ENCODE measurements around the gene RAB11A. TPM values are rescaled to one million over a fixed set of nuclear protein-coding genes. Genes with fewer than 3 reads are reported as not detected.

RAB11A gene
- total and polyA plus RNA-seq, 9 of the 15 experiments (the other 6 are each of a cell fraction or from before 2014, with no cell fraction given), result 129 to 369 (median 245) TPM

DNA sequence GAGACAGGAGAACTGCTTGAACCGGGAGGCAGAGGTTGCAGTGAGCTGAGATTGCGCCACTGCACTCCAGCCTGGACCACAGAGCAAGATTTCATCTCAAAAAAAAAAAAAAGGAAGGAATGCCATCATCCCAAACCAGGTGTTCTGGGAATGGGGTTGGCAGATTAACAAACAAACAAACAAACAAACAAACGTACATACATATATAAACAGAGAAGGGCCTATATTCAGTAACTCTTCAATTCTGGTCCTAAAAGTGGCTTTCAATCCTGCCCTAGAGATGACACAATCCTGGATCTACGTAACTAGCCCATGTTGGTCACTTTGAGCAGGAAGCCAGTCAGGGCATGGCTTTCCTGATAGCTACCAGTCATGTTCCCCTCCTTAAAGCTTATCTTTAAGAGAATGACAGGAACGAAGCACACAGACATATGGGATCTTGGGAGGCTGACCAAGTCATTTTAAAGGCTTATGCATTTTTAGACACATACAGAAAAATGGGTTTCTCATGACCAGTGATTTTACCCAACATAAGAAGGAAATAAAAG, 29.9 kb upstream of the RAB11A start (continued):
- no peak for TF ChIP-seq ZNF444 (CRISPR knock-in tag; IDR thresholded peaks at IDR 0.05)
- TF ChIP-seq SRSF7 (optimal IDR thresholded peaks at IDR 0.05; ENCODE audit: low read depth, low read length), result no peak
- TF ChIP-seq SAFB2 (IDR thresholded peaks at IDR 0.05; ENCODE audit: borderline replicate concordance, low read depth, low read length, severe bottlenecking), result no peak
- TF ChIP-seq, protein P1, sequence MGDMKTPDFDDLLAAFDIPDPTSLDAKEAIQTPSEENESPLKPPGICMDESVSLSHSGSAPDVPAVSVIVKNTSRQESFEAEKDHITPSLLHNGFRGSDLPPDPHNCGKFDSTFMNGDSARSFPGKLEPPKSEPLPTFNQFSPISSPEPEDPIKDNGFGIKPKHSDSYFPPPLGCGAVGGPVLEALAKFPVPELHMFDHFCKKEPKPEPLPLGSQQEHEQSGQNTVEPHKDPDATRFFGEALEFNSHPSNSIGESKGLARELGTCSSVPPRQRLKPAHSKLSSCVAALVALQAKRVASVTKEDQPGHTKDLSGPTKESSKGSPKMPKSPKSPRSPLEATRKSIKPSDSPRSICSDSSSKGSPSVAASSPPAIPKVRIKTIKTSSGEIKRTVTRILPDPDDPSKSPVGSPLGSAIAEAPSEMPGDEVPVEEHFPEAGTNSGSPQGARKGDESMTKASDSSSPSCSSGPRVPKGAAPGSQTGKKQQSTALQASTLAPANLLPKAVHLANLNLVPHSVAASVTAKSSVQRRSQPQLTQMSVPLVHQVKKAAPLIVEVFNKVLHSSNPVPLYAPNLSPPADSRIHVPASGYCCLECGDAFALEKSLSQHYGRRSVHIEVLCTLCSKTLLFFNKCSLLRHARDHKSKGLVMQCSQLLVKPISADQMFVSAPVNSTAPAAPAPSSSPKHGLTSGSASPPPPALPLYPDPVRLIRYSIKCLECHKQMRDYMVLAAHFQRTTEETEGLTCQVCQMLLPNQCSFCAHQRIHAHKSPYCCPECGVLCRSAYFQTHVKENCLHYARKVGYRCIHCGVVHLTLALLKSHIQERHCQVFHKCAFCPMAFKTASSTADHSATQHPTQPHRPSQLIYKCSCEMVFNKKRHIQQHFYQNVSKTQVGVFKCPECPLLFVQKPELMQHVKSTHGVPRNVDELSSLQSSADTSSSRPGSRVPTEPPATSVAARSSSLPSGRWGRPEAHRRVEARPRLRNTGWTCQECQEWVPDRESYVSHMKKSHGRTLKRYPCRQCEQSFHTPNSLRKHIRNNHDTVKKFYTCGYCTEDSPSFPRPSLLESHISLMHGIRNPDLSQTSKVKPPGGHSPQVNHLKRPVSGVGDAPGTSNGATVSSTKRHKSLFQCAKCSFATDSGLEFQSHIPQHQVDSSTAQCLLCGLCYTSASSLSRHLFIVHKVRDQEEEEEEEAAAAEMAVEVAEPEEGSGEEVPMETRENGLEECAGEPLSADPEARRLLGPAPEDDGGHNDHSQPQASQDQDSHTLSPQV (IDR thresholded peaks at IDR 0.05), result peak; percentile 58; the same call in 1 of the 2 replicates
- TF ChIP-seq, protein P2, sequence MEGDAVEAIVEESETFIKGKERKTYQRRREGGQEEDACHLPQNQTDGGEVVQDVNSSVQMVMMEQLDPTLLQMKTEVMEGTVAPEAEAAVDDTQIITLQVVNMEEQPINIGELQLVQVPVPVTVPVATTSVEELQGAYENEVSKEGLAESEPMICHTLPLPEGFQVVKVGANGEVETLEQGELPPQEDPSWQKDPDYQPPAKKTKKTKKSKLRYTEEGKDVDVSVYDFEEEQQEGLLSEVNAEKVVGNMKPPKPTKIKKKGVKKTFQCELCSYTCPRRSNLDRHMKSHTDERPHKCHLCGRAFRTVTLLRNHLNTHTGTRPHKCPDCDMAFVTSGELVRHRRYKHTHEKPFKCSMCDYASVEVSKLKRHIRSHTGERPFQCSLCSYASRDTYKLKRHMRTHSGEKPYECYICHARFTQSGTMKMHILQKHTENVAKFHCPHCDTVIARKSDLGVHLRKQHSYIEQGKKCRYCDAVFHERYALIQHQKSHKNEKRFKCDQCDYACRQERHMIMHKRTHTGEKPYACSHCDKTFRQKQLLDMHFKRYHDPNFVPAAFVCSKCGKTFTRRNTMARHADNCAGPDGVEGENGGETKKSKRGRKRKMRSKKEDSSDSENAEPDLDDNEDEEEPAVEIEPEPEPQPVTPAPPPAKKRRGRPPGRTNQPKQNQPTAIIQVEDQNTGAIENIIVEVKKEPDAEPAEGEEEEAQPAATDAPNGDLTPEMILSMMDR (IDR thresholded peaks at IDR 0.05 in 2 of 3, conservative IDR thresholded peaks at IDR 0.05 in 1 of 3; ENCODE audit: insufficient read depth in 2 of 3, low read depth in 1 of 3, low read length in 3 of 3), result no peak
- TF ChIP-seq NFRKB (IDR thresholded peaks at IDR 0.05; ENCODE audit: low read depth), result peak; percentile 43; the same call in 1 of the 2 replicates
- TF ChIP-seq, protein P3, sequence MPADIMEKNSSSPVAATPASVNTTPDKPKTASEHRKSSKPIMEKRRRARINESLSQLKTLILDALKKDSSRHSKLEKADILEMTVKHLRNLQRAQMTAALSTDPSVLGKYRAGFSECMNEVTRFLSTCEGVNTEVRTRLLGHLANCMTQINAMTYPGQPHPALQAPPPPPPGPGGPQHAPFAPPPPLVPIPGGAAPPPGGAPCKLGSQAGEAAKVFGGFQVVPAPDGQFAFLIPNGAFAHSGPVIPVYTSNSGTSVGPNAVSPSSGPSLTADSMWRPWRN (IDR thresholded peaks at IDR 0.05; ENCODE audit: low read depth), result no peak
- TF ChIP-seq CEBPG (CRISPR knock-in tag; IDR thresholded peaks at IDR 0.05), result peak; percentile 54; the same call in 1 of the 2 replicates
- TF ChIP-seq CEBPG (tag; conservative IDR thresholded peaks at IDR 0.05 in 1 of 2, IDR thresholded peaks at IDR 0.05 in 1 of 2), result peak; percentile 54 to 72; a peak in 2 of 4 replicates
- peak; percentile 46; the same call in 1 of the 2 replicates for TF ChIP-seq SMARCA5 (IDR thresholded peaks at IDR 0.05)
- TF ChIP-seq TBP (optimal IDR thresholded peaks at IDR 0.05; ENCODE audit: low read depth, low read length), result no peak
- TF ChIP-seq IFI16 (CRISPR knock-in tag; IDR thresholded peaks at IDR 0.05), result no peak
- TF ChIP-seq, protein P4, sequence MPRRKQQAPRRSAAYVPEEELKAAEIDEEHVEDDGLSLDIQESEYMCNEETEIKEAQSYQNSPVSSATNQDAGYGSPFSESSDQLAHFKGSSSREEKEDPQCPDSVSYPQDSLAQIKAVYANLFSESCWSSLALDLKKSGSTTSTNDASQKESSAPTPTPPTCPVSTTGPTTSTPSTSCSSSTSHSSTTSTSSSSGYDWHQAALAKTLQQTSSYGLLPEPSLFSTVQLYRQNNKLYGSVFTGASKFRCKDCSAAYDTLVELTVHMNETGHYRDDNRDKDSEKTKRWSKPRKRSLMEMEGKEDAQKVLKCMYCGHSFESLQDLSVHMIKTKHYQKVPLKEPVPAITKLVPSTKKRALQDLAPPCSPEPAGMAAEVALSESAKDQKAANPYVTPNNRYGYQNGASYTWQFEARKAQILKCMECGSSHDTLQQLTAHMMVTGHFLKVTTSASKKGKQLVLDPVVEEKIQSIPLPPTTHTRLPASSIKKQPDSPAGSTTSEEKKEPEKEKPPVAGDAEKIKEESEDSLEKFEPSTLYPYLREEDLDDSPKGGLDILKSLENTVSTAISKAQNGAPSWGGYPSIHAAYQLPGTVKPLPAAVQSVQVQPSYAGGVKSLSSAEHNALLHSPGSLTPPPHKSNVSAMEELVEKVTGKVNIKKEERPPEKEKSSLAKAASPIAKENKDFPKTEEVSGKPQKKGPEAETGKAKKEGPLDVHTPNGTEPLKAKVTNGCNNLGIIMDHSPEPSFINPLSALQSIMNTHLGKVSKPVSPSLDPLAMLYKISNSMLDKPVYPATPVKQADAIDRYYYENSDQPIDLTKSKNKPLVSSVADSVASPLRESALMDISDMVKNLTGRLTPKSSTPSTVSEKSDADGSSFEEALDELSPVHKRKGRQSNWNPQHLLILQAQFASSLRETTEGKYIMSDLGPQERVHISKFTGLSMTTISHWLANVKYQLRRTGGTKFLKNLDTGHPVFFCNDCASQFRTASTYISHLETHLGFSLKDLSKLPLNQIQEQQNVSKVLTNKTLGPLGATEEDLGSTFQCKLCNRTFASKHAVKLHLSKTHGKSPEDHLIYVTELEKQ (CRISPR knock-in tag; IDR thresholded peaks at IDR 0.05), result no peak
- TF ChIP-seq SNRNP70 (optimal IDR thresholded peaks at IDR 0.05; ENCODE audit: low read depth, low read length), result no peak
- TF ChIP-seq KLF1 (tag; IDR thresholded peaks at IDR 0.05), result no peak
- no peak for TF ChIP-seq HDAC8 (tag; IDR thresholded peaks at IDR 0.05)
- TF ChIP-seq FOXA3 (CRISPR knock-in tag; conservative IDR thresholded peaks at IDR 0.05 in 1 of 2, IDR thresholded peaks at IDR 0.05 in 1 of 2), result no peak
- TF ChIP-seq RNF2 (IDR thresholded peaks at IDR 0.05), result 0 out of 2 replicates have a peak, but pooled peaks have one; percentile 17

Data from K562 (cell line).